ENCODE results near the gene SERPINI1. TPM values are rescaled to one million over a fixed set of nuclear protein-coding genes. Genes with fewer than 3 reads are reported as not detected.

Gene SERPINI1
- total RNA-seq, 1 experiment from 2014 or later: 0.86 TPM

DNA sequence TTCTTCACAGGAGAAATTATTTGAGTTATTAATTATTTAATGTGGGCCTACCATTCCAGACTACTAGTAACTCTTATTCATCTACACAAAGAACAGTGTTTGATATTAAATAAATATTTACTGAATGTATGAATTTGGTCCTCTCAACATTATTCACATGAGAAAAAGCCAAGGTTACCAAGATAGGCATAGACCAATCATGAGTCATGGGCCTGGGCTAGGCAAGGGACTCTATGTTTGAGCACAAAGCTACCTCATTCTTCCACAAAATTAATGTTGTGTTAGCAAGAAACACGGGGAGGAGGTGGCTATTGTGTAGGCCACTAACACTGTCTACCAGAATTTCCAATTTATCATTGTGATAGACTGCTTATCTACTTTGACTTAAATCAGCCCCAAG, 115.7 kb downstream of the SERPINI1 start:
- DNase-seq (ENCODE audit: low read depth): no peak

DNA sequence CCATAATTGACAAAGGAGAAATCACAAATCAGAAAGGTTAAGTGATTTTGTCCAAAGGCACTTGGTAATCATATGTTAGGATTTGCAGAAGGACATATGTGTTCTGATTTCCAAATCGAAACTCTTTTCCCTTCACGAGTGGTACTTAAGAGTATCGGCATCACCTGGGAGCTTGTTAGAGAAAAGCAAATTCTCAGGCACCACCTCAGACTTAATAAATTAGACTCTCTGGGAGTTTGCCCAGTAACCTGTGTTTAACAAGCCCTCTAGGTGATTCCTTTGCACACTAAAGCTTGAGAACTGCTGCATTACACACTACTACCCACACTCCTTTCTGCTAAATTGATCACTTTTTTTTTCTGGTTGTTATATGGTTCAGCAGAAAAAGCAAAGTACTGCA, 116.2 kb downstream of the SERPINI1 start:
- no peak for DNase-seq (ENCODE audit: low read depth)

DNA sequence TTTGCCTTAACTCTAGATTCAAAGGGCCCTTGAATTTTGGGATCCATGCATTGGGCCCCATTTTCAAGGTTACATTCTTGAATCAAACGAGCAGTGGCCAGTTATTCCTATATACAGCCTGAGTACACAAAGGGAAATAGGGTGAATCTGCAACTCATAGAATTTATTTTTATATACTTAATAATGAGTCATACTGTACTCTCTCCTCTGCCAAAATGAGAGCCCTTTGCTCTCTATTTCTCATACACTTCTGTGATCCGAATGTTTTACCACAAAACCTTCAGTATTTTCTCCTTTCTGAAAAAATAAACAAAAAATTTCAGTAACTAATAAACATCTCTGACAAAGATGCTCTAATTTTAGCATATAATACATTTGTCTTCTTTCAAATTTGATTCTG, 116.7 kb downstream of the SERPINI1 start:
- no peak for DNase-seq (ENCODE audit: low read depth)

DNA sequence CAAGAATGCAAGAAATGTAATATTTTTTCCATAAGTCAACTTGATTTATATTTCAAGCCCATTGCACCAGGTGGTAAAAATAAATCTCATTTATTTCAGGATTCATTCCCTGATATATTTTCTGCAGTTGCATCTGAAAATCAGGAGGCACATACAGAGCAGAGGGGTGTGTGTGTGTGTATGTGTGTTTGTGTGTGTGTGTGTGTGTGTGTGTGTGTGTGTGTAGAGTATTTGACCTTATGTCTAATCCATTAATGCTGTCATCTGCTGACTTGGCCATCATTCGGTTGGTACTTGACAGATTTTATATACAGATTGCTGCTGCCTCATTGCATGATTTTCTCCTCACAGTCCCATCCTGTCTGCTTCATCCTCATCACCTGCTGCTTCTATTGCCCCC, 118.5 kb downstream of the SERPINI1 start:
- no peak for DNase-seq (ENCODE audit: low read depth)

DNA sequence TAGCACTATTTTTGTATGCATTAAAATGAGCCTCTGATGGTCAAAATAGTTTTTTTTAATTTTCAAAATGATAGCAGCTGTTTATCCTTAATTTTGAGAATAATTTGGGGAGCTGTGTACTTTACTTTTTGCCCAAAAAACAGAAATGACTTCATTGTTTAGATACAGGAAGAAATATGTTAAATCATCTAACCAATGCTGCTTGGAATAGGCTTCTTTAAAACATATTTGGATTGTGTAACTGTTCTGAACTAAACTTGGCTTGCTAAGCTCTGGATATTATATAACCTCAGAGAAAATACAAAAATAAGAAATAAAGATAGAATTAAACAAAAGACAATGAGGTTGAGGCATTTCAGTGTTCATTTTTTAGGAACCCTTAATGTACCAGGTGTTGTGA, 119.3 kb downstream of the SERPINI1 start:
- no peak for DNase-seq (ENCODE audit: low read depth)

DNA sequence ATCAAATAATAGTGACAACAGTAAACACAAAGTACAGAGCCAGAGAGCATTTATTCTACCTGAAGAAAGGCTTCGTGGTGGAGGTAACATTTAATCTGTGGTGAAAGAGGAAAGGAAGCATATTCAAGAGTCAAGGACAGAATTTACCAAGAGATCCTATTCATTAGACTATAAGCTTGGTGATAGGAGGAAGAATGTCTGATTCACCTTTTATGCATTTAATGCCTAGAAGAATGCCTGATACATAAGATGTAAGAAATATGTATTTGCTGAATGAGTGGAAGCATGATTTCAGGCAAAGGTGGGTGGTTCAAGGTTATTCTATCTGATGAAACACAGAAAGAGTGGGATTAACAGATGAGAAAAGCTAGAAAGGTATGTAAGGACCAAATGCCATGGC, 119.8 kb downstream of the SERPINI1 start:
- no peak for DNase-seq (ENCODE audit: low read depth)

DNA sequence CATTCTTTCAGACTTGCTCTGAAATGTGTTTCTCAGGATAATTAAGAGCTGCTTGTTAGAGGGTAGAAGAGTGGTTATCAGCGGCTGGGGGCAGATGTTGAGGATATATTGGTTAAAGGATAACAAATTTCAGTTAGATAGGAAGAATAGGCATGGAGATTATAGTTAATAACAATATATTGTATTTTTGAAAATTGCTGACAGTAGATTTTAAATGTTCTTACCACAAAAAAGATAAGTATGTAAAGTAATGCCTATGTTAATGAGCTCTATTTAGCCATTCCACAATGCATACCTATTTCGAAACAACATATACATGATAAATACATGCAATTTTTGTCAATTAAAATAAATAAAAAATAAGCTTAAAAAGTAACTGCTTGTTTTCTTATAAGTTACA, 123.3 kb downstream of the SERPINI1 start:
- no peak for DNase-seq (ENCODE audit: low read depth)

DNA sequence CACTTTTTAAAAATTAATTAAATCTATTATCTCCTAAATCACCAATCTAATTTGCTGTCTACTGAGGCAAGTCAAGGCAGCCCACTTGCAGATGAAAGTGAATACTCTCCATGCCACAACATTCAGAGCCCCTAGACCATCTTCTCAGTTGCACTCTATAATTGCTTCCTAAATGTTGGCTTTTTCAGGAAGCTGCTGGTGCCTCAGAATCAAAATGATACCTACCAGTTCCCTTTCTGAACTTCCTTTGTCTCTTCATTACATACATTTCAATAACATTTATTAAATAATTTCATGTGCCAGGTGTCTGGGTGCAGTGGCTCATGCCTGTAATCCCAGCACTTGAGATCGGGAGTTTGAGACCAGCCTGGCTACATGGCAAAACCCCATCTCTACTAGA, 124.1 kb downstream of the SERPINI1 start:
- no peak for DNase-seq (ENCODE audit: low read depth)

DNA sequence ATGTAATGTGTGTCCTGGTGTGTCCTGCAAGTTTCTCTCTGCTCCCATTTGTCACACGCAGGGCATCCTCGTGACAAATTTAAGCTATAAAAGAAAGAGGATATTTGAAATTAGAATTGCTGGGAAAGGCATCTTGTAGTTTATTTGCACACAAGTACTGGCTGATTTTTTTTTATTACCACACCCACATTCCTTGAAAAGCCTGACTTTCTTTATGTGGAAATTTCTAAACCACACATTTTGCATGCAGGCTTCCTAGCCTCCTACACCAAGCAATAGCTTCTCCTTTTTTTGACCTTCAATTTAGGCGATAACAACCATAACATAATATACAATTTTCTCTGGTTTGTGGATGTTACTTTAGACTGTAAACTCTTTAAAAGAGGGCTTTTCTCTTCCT, 126.1 kb downstream of the SERPINI1 start:
- DNase-seq (ENCODE audit: low read depth): no peak

DNA sequence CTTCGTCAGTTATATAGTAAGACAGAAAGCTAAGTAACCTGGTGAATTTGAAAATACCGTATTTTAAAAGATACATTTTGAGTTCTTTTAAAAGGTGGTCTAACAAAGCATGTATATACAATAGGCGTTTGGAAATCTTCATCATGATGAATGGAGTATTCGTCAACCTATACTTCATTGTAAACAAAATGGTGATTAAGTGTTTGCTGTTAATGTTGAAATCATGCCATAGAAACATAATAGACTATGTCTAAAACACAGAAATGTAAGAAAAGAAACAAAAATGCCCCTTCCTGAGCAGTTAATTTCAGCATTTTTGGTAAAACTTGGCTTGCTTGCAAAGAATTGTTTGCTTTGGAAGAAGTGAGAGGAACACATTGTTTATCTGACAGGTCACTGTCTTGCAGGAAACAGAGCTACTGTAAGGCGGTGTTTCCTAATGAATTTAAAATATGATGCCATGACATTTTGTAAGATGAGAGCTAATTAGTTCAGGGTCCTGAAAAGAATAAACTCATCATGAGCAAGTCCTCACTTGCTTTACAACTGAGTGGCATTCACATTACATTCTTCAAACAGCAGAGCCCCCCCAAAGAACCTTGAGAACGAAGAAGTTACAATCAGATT, 126.7 kb downstream of the SERPINI1 start:
- DNase-seq (ENCODE audit: low read depth): no peak

DNA sequence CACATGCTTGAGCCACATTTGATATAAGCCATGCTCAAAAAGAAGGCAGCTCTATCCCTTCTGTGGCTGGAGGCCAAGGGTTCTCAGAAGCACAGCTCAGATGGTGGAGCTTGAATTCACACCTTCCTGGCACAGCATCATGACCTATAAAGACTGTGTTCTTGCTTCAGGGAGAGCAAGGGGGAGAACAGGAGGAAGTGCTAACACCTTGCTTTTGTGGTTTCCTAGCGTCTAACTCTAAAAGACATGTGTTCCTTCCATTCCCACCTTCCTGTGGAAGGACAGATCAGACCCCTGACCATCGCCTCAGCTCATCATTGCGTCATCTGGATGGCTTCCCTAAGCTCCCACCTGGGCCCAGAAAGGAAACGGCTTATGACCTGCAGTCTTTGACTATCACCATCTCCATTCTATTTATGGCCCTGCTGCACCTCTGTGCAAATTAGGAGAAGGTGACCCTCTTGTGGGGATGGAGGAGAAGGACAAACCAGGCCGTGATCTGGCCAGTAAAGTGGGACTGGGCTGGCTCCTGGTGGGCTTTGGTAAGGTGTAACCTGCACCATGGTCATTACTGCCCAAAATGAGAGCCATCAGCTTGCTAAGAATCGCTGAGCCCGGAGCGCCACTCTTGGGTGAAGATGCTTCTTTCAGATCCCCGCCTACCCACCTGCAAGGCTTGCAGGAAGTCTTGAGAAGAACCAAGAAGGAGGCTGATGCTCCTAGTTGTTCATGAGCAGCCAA, 128.5 kb downstream of the SERPINI1 start:
- DNase-seq (ENCODE audit: low read depth): no peak

DNA sequence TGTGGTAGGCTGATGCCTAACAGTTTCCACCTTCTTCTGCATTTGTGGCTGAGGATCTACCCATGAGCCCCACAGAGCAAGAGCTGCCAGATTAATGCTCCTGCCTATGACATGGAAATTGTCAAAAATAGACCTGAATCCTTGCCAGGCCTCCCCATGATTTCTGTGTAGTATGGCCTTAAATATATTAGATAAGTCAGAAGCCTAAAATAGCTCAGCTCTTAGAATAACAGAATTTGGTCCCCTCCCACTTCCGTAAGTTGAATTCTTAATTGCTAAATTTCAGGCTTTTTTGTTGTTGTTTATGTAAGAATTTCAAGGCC, 129.0 kb downstream of the SERPINI1 start:
- DNase-seq (ENCODE audit: low read depth): no peak

DNA sequence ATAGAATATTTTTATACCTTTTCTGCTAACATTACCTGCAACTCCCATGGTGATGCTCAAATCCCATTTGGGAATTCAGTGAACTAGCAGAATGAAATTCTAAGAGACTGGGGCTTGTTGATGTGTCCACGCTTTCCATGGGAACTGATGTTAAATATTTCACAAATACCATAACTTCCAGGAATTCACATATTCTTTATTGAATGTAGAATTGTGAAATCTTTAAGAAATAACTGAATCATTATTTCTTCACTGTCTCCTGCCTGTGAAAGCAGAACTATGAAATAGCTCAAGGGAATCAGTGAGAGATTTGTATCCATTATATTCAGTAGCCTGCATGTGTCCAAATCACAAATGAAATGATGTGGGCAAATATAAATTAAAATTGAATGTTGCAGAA, 130.8 kb downstream of the SERPINI1 start:
- DNase-seq (ENCODE audit: low read depth): no peak

DNA sequence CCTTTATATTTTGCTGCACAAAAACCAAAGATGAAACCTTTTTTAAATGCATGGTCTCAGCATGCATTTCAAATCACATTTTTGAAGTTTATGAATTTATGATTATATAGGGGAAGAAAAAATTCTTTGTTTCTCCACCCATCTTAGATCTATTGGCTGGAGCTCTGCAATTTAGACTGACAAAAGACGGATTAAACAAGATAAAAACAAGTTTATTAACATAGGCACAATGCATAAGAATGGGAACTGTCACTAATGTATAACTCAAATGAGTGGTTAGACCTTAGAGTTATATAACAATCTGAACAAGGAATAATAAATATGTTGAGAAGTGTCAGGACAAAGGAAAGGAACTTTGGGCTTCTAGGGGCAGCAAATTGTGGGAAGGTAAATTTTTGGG, 132.5 kb downstream of the SERPINI1 start:
- no peak for DNase-seq (ENCODE audit: low read depth)

DNA sequence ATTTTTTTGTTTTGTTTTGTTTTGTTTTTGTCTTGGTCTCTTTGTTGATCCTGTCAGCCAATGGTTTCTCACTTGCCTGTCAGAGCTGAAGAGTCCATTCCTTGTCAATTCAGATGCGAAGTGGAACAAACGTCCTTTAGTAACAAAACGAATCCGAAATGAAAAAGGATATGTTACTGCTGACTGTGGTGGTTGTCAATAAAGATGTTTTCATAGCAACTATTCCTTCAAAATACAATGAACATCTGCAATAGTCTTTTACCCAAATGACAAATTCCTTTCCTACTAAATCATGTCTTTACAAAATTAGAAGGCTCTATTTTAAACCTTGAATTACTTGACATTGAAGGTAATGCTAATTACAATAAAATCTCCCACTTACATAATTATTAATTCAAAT, 134.7 kb downstream of the SERPINI1 start:
- DNase-seq (ENCODE audit: low read depth): no peak

DNA sequence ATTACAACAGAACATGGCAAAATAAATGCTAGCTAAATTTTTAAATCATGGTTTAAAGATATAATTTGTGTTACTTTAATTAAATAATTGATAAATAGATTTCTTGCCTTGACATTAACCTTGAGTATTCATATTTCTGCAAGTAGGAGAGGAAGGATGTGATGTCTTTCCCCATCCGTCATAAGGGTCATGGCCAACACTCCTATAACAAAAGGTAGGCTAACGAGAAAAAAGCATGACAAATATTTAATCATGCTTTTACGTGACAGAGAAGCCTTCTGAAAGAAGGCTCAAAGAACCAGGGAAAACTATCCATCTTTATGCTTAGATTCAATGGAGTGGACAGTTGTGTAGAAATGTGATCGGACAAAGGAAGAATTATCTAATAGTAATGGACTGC, 135.2 kb downstream of the SERPINI1 start:
- no peak for DNase-seq (ENCODE audit: low read depth)

DNA sequence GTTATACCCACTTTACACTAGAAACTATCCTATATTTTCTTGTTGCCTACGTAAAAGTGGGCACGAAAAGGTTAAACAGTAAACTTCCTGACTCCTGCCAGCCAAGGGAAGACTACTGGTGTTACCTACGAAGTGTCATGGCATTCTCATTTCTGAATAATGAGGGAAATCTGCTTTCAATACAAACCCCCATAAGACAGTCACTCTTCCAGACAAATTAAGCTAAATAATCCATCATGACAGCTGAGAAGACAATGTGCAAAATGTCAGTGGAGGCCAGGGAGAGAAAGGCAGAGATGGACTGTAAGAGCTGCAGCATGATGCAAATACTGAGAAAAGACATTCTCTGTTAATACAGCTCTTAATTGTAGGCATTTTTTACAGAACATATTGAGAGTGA, 136.5 kb downstream of the SERPINI1 start:
- no peak for DNase-seq (ENCODE audit: low read depth)

DNA sequence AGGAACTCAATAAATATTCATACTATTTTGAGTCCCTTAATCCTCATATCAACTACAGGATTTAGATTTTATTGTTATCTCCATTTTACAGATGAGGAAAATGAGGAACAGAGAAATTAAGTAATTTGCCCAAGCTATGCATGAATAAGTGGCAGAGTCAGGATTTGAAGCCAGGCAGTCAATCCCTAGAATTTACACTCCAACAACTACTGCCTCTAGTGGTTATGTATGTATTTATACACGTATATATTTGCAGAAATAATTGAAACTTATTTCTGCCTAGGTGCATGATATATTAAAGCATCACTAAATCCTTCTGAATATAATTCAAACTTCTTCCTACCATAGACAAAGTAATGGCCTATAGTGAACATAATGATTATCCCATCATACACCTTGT, 137.4 kb downstream of the SERPINI1 start:
- DNase-seq (ENCODE audit: low read depth): no peak

DNA sequence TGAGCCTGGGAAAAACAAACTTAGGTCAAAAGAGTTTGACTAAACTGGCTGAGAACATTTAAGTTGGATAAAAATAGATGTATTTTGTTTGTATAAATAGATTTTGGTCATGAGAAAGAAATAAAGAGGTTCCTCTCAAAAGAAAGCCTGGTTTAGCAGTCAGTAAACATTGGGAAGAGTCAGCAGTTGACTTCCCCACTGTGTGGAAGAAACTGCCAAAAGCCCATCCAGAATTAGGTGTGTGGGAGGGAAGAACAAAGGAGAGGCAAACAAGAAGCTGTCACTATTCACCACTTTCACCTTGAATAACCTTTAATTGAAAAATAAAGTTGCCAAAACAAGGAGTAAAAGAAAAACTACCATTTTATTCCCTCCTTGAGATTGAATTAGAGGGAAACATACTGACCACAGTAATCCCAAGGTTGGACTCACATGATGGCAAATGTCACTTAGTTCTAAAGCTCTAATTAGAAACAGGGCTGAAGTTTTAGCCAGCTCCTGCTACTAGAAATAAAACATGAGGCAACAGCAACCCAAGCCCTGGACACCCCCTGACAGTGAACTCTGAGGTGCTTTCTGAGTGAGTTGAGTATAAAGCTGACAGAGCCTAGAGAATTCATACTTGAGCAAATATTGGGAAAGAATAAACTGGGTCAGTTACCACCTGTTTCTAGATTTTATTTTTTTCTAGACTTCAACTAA, 139.3 kb downstream of the SERPINI1 start:
- no peak for DNase-seq (ENCODE audit: low read depth)

Data from Daoy (cell line).